Omental fat pad (tissue), 4 donors: ENCODE data around the gene TIPRL. TPM values are rescaled to one million over a fixed set of nuclear protein-coding genes. Genes with fewer than 3 reads are reported as not detected.
"Not testable (repeated sequence)": the region's sequence is repeated elsewhere in the genome, so short reads cannot be mapped to it uniquely, and the experiment has no call there.

Experiments
- ATAC-seq: fragments of 150-250 bp; one replicate; pipeline ENCODE4 v1.9.1; 2016; ENCODE audit warnings: mild to moderate bottlenecking, moderate library complexity; ENCODE audit not compliant: low FRiP score
- DNase-seq: peaks from one replicate; pipeline ENCODE4 v3.0.0-alpha.2; 2019; ENCODE audit warnings: low spot score
- CTCF ChIP-seq, 3 donors: fragments of 450-650 bp; IDR thresholded peaks; one replicate each; pipeline ENCODE4 v1.5.1; 2016 to 2017; ENCODE audit warnings: antibody characterized with exemption in 3 of 3, mild to moderate bottlenecking in 3 of 3, moderate library complexity in 2 of 3
- total RNA-seq, 4 donors: library from RNA; depleted of rRNA; stranded (reverse); fragments of >200 nt; gene quantifications; one replicate each; pipeline ENCODE4 v1.1.0, GENCODE V29; 2016

The TIPRL gene
- total RNA-seq, 4 donors from 2014 or later: 18.6 to 30.0 (median 19.8) TPM

GRCh38 chr1:168146160-168146539 lies 32.6 kb upstream of the TIPRL start:
- ATAC-seq: no peak
- no peak for DNase-seq
- TF ChIP-seq CTCF (IDR thresholded peaks at IDR 0.05): no peak

DNA sequence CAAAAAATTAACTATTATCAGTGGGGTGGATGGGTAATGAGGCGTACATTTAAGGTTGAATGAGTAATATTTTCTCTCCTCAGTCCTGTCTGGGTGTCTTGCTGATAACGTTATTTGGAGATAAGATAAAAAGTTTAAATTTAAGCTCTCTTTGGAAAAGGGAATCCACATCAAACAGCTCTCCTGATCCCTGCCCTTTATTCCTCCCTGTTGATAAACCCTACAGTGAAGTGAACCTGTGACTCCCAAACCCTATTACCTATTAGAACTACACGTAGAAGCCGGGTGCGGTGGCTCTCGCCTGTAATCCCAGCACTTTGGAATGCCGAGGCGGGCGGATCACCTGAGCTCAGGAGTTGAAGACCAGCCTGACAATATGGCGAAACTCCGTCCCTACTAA lies 32.1 kb upstream of the TIPRL start:
- no peak for TF ChIP-seq CTCF (IDR thresholded peaks at IDR 0.05)
- ATAC-seq: no peak
- DNase-seq: no peak

DNA sequence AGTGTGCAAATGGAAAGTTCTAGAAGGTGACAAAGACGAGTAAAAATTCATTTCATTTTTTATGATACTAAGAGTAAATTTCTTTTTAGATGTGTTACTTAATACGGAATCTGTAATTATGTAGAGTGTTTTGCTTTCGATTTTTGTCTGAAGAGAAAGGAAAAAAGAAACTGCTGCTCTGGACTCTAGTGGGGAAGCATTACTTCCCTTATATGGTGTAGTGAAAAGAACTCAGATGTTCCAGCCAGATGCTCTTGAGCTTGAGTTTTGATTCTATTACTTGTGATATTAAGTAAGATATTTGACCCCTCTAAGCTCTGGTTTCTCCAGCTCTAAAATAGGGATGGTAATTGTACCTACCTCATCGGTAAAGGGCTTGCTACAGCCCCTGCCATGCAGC lies 29.8 kb upstream of the TIPRL start:
- no peak for TF ChIP-seq CTCF (IDR thresholded peaks at IDR 0.05)
- no peak for ATAC-seq
- DNase-seq: no peak

DNA sequence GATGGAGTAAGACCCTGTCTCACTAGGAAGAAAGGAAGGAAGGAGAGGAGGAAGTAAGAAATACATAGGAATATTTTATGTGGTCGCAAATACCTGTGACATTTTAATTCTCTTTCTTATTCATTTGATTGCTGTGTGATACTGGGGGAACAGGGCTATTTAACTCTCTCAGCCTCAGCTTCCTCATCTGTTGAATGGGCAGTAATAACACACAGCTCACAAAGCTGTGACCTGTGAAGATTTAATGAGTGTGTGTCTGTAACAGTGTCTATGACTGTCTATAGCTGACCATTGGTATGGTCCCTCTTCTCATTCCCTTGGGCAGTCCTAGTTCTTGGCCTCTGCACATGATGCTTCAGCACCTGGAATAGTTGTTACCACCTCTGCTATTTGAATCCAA lies 28.5 kb upstream of the TIPRL start:
- ATAC-seq: no peak
- DNase-seq: no peak
- no peak for TF ChIP-seq CTCF (IDR thresholded peaks at IDR 0.05)

DNA sequence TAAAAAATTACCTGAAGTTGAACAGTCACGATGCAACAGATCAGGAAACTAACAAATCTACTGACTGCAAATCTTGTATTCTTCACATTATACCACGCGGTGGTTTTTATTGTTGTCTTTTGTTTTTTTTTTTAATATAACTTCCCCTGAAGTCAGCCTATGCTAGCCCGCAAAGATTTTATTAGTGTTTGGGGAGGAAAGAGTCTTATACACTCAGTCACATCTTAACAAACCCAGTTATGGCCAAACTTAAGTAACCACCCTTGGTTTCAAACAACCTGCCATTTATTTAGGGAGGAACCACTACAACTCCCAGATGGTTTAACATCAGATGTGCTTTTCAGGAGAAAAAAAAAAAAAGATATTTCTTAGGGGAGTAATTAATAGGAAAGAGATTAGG lies 26.8 kb upstream of the TIPRL start:
- ATAC-seq (no peak), DNase-seq (no peak)
- TF ChIP-seq CTCF (IDR thresholded peaks at IDR 0.05): no peak

GRCh38 chr1:168154707-168155106 lies 24.1 kb upstream of the TIPRL start:
- ATAC-seq, DNase-seq: not testable (repeated sequence)

- ATAC-seq (no peak), DNase-seq (no peak)
- no peak for TF ChIP-seq CTCF (IDR thresholded peaks at IDR 0.05)
Measured at GRCh38 chr1:168155910-168156309, 22.9 kb upstream of the TIPRL start.

DNA sequence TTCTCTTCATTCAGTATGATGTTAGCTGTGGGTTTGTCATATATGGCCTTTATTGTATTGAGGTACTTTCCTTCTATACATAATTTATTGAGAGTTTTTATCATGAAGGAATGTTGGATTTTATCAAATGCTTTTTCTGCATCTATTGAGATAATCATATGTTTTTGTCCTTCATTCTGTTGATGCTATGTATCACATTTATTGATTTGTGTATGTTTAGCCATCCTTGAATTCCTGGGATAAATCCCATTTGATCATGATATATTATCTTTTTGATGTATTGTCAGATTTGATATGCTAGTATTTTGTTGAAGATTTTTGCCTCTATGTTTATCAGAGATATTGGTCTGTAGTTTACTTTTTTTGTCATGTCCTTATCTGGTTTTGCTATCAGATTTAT lies 21.1 kb upstream of the TIPRL start:
- no peak for ATAC-seq
- TF ChIP-seq CTCF (IDR thresholded peaks at IDR 0.05): no peak
- no peak for DNase-seq
